GM19468 (cell line): ENCODE results near the gene OSBPL2.

Experiments used
- ATAC-seq: cut with Tn5 transposase; IDR thresholded peaks from one replicate; pipeline ENCODE4 v1.9.1; 2021; ENCODE audit warnings: mild to moderate bottlenecking, moderate library complexity, moderate number of reproducible peaks; ENCODE audit not compliant: unreplicated experiment; ENCODE audit errors: extremely low read depth

Gene OSBPL2

GRCh38 chr20:62246872-62247652 lies 8.7 kb downstream of the OSBPL2 start:
- no peak for ATAC-seq

DNA sequence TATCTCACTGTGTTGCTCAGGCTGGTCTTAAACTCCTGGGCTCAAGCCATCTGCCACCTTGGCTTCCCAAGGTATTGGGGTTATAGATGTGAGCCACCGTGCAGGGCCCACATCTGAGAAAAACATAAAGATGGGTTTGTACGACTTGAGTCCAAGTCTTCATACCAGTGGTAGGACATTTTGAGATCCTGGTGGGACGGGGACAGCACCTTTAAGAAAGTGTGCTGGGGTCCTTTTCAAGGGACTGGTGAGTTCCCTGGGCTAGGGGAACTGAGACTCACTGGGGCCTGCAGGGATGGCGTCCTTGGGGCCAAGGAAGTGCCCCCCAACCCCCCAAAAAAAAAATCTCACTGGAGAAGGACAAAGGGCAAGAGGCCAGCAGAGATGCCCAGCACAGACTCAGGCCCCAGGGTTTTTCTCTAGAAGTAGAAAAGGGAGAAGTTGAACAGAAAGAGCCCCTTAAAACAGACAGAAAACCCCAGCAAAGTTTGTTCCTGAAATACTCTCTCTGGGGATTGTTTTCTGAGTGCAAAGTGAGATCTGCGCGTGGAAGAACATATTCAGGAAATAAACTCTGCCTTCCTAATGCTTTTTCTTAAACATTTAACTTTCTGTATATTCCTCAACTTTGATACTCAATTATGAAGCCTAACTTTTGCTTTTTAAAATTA lies 10.7 kb downstream of the OSBPL2 start:
- ATAC-seq, result no peak

GRCh38 chr20:62252342-62252966 lies 14.1 kb downstream of the OSBPL2 start:
- ATAC-seq, result no peak

DNA sequence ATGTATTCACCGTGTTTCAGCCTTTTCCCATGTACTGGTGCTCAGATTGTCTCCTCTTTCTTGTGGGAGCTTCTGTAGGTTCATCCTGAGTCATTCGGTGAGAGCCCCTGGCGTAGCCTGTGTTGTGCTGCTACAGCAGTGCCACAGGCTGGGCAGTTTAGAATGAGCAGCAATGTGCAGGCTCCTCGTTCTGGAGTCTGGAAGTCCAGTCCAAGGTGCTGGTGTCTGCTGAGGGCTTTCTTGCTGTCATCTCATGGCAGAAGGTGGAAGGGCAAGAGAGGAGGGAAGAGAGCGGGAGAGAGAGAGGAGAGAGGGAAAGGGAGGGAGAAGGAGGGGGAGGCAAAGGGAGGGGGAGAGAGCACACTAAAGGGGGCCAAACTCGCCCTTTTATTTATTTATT lies 15.1 kb downstream of the OSBPL2 start:
- no peak for ATAC-seq

DNA sequence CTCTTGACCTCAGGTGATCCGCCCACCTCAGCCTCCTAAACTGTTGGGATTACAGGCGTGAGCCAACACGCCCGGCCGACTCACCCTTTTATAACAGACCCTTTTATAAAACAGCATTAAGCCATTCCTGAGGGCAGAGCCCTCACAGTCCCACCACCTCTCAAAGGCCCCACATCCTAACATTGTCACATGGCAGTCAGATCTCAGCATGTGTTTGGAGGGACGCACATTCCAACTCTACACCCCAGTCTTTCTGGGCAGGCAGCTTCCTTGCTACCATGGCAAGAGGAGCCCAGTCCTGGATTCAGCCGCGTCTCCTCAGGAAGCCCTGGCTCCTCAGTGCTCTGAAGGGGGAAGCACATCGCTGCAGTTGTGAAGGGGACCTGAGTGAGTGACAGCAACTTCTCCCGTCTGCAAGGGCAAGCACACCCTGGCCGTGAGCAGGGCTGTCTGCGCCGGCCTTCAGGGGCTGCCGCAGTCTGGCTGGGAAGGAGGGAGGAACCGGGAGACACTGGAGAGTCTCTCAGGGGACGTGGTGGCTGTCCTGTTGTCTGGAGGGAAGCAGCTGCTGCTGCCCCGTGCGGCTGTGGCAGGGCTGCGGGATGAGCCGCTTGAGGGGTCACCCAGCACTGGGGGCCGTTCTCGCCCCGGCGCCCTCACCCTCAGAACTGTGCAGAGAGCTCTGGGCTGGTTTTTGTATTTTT lies 15.9 kb downstream of the OSBPL2 start:
- ATAC-seq, result no peak

- ATAC-seq, result no peak
These were observed 17.7 kb downstream of the OSBPL2 start for GRCh38 chr20:62255976-62256375.

DNA sequence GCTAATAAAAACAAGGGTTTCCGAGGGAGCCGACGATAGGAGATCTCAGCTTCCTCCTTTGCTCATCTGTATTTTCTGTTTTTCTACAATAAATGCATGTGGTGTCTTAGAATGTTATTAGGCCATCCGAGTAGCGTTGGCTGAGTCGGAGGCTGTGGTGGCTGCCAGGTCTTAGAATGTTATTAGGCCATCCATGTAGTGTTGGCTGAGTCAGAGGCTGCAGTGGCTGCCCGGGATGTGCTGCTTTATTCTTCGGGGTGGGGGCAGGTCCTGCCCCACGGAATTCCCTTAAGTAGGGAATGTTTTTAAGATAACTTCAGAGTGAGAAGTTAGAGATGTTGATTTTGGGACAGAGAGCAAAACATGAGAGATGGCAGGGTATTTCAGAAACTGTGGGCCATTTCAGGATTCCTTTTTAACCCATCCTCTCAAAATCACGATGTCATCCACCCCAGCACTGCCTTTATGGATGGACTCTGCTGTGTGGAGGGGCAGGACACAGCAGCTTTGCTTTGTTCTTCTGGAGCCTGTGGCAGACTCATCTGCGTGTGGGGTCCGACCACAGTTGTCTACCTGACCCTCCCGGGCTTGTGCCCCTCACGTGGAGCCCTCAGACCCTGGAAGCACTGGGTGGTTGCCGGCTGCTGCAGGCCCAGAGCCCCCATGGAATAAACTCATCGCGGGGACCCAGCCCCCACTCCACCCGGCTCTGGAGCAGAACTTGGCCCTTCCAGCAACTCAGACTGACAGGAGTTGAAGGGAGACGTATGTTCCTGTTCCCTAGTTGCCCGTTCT lies 20.4 kb downstream of the OSBPL2 start:
- no peak for ATAC-seq

DNA sequence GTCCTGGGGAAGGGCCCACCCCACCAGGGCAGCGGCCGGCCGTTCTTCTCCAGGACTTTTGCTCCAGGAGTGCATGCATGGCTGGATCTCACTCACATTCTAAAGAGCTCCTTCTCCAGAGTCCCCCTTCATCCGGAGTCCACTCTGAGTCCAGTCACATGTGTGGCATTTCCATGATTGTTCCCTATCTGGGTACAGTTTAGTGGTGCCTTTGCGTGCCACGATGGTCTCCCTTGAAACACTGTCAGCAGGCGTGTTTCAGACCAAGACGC lies 20.9 kb downstream of the OSBPL2 start:
- no peak for ATAC-seq

DNA sequence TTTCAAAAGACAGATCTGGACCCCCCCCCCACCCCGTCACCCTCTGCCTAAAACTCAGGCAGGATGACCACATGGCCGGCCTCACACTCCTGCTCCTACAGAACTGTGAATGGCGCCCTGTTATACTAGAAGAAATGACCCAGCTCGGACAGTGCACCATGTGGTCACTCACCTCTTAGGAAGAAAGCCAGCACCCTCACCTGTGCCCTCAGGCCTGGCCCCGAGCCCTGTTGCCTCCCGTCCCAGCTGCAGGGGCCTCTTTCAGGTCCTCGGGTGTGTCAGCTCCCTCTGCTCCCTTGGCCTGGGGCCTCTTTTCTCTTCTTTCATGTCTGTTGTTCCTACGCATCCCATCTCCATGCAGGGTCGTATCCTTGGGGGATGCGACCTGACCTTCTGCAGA lies 23.7 kb downstream of the OSBPL2 start:
- ATAC-seq, result no peak

- no peak for ATAC-seq
These were observed 25.1 kb downstream of the OSBPL2 start for GRCh38 chr20:62263396-62263795.

GRCh38 chr20:62265365-62265764 lies 27.0 kb downstream of the OSBPL2 start:
- no peak for ATAC-seq

GRCh38 chr20:62266340-62266739 lies 28.0 kb downstream of the OSBPL2 start:
- no peak for ATAC-seq

GRCh38 chr20:62266851-62267250 lies 28.5 kb downstream of the OSBPL2 start:
- no peak for ATAC-seq

- no peak for ATAC-seq
These were observed 29.2 kb downstream of the OSBPL2 start for GRCh38 chr20:62267543-62267942.

DNA sequence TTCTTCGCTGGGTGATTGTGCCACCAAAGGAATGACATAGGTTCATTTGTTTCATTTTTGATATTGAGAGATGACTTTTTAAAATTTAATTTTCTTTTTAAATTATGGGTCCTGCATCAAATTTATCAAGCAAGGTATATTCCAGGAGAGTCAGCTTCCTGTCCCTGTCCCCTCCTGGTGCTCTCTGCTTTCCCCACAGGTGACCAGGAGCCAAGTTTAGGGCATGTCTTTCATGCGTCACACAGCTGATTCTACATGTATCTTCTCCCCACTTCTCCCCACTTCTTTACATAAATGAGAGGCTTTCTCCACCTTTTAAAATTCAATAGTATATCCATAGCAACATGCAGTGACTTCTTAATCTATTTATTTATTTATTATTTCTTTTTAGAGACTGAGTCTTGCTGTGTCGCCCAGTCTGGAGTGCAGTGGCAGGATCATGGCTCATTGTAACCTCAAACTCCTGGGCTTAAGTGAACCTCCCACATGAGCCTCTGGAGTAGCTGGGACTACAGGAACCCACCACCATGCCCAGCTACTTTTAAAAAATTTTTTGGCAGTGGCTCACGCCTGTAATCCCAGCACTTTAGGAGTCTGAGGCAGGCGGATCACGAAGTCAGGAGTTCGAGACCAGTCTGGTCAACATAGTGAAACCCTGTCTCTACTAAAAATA lies 30.0 kb downstream of the OSBPL2 start:
- no peak for ATAC-seq

DNA sequence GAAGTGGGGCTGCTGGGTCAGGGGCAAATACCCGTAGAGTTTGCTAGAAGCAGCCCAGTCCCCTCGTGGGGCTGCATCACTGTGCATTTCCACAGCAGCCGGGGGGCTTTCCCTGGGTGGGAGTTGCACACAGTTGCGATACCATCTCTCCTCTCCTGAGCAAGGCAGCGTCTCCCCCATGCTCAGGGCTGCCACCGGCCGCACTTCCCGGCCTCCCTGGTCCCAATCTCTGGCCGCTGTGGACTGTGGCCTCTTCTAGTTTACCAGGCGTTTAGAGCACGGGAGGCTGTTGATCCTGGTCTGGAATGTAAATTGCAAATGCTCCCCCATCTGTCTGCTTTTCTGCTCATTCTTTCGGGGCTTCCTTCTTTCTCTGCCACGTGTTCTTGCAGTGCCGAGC lies 31.1 kb downstream of the OSBPL2 start:
- no peak for ATAC-seq

DNA sequence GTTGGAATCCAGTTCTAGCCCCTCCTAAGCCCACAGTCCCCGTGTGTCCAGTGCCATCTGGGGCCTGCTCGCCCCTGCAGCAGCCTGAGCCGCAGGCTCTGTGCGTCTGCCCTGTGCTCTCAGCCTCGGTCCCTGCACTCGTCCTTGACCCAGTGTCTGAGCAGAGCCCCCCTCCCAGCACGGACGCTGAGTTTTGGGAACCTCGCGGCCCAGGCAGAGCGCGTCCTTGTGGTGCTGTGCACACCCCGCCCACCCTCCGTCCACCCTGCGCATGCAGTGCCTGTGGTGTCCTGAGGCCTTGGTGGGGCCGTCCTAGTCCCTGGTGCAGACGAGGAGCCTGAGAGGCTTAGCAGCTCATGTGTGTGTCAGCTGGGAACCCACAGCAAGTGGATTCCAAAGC lies 31.6 kb downstream of the OSBPL2 start:
- no peak for ATAC-seq

GRCh38 chr20:62272200-62272599 lies 33.9 kb downstream of the OSBPL2 start:
- ATAC-seq, result no peak

DNA sequence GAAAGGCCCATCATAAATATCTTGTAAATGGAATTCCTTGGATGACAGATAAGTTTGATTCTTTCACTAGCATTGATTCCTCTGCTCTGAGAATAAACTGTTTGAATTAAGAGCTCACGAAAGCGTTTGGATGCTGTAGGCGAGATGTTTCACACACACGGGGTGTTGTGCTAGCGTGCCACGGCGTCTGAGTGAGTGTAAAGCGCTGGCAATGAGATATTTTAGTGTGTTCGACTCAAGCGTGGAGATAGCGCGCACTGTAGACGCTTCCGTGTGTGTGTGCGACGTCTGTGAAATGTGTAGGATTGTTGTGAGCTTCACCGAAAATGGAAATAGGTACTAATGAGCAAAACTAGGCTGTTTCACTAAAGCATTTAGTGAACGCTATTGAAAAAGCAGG lies 35.1 kb downstream of the OSBPL2 start:
- ATAC-seq, result no peak
